ENCODE data around the gene BICRA.

The BICRA gene

DNA sequence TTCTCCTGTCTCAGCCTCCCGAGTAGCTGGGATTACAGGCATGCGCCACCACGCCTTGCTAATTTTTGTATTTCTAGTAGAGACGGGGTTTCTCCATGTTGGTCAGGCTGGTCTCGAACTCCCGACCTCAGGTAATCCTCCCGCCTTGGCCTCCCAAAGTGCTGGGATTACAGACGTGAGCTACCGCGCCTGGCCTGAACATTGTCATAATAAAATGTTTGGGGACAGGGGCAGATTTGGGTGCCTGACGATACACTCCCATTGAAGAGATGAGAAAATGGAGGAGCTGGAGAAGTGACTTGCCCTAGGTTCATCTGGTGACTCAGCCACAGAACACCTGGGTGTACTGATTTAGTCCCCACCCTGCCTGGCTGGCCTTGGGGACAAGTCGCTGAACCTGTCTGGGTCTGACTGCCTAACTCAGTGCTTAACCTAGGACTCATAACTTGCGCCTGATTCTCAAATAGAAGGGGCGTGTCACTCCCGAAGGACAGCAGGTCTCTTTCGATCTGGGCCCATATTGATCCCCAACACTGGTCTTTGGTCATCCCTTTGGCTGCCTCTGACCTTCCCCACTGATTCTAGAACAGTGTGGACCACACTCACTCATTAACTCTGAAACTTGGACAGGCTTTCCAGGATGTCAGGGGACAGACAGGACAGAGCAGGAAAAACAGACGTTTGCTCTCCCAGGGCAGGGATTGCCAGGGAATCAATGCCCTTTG, 7.6 kb upstream of the BICRA start:
- DNase-seq: no peak

DNA sequence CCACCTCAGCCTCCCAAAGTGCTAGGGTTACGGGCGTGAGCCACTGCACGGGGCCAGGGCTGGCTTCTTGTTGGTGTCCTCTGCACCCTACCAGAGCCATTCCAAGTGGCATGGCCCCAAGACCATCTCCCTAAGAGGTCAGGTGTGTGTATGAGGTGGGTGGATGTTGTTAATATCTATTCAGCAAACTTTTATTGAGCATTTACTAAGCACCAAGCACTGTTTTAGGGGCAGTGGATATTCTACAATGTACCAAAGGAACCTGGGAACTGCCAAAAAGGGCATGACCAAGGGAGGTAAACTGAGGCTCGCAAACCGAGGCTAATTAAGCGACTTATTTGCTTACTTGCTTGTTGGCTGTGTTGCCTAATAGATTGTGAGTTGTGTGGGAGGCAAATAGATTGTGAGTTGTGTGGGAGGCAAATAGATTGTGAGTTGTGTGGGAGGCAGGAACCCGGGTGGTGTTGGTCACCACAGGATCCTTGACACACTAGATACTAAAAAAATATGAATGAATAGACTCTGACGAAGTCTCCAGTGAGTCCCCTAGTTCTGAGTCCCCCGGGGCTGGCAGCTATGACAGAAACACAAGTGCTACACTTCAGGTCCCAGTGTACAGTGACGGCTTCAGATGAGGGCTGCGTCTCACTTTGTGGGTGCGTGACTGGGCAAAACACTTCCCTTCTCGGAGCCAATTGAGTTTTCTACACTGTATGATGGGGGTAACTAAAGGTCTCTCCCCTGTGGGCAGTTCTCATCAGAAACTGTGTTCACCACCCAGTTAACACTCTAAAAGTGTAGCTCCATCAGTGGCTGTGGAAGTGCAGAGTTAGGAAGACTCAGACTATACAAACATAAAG, 5.0 kb upstream of the BICRA start:
- DNase-seq: no peak

DNA sequence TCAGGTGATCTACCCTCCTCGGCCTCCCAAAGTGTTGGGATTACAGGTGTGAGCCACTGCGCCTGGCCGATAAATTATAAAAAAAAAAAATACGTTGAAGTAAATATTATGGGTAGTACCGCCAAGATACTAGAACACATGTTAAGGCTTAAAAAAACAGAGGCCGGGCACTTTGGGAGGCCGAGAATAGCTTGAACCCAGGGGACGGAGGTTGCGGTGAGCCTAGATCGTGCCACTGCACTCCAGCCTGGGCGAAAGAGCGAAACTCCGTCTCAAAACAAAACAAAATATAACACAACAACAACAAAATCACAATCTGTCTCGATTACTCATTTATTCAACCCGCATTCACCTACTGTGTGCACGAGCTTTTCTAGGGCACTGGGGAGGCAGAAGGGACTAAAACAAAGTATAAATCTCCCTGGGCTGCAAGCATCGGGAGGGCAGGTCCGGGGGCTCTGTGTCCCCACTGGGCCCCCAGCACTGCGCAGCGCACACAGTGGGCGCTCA, 1.3 kb upstream of the BICRA start:
- DNase-seq: no peak

DNA sequence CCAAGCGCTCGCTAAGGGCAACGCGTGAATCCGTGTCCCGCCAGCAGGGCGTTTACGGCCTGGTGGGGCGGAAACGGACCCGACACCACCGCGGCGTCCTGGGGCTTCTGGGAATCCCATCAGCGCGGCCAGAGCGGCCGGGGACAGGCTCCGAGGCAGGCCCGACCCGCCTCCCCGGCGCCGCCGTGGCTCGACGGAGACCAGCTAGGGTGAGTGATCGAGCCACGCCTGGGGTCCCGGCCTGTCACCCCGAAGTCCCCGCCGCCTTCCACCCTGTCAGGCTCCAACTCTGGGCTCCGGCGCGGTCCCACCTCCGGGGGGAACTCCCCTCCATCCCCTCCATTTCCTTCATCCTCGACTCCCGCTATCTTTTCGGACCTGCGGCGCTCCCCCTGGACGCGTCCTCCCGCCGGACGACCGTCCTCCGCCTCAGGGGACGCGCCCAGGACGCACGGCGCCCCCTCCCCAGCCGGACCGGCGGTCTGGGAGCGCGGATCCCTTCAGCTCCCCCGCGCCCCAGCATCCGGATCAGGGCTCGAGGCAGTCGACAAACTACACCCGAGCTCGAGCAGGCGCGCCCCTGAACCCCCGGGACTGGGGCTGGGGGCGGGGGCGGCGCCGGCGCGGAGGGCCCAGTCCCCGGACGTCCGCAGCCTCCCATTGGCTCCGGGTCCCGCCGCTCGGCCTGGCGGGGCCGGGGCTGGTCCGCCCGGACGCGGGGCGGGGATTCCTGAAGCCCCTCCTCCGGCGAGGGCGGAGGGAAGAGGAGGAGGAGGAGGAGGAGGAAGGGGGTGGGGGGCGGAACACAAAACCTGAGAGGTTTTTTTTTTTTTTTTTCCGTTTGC, 638 bp upstream of the BICRA start:
- DNase-seq: peak; percentile 87

DNA sequence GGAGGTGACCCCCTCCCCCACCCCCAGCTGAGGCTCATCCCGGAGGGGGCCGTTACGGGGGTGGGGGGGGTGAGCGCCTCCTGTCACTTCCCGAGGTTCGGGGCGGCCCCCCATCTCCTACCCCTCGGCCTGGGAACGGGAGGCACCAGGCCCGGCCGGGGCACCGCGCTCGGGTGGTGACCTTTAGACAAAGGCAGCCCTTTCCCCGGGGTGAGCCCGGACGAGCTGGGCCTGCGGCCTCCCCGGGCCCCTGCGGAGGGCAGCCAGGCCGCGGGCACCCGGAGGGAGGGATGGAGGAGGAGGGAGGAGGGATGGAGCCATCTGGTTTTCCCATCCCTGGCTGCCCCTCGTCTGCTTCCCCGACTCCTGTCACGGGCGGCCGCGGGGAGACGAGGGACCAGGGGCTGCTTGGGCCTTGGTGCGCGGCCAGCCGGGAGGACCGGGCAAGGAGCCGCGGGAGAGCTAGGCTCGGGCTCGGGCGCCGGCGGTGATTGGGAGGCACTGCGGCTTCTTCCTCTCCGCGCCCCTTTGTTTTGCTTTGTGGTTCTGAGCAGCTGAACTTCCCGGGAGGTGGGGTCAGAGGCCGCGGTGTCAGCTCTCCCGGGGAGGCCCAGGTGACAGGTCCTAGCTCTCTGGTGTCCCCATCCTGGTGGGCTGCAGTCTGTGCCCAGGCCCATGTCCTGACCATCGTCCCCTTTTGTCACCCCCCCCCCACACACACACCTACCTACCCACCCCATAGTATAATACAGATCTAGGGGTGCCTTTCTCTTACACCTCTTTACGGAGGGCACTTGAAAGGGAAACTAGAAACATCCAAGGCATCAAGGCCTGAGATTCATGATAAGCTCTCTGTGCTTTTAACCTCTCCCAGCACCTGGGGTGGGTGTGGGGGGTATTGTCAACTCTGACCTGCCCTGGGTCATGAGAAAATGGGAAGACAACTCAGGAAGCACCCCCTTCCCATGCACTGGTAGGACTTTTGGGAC, 1.3 kb downstream of the BICRA start:
- DNase-seq: peak; percentile 53

DNA sequence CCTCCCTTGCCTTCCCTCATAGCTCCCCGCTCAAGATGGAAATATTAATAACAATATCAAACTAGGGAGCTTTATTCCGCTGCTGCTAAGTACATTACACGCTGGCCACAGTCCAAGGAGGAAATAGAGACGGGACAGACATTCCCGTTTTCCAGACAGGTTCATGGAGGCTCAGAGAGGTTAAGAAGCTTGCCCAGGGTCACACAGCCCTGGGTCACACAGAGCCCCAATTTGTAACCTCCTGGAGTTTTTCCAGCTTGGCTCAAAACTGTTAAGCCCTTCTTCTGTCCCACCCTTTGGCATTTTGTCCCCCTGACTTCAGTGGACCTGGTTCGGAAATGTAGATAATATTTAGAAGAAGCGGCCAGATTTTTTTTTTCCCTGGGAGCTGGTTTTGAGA, 2.0 kb downstream of the BICRA start:
- no peak for DNase-seq

DNA sequence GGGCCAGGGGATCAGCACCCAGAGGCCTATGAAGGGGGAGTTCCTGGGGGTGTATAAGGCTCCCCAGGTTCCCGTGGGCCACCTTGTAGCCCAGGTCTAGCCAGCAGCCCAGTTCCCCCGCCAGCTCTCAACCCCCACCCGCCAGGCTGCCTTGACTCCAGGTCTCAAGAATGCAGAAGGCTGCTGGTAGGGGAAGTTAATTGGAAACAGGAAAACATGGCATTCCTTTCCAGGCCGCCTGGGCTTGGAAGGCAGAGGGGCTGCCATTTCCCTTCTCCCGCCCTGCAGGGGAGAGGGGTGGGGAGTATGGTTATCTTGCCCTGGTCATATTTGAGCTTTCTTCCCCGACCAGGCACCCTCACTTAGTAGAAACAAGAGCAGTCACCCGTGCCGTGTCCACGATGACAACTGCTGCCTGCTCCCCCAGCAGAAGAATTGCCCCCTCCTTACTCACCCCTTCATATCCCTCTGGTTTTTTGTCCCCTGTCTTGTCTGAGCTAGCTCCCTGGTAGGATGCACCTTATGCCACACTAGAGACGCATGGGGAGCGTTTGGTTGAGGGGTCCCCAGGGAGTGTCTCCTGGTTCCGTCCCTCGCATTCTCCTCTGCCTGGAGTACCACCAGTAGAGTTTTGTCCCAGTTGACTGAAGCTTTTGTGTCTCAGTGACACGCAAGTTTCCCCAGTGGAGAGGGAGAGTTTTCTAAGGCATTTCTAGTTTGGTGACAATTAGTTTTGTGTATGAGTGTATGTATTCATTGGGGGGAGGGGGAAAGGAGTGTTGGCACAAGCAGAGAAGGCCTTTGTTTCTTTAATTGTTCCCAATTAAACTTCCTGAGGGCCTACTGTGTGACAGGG, 4.5 kb downstream of the BICRA start:
- DNase-seq: no peak

DNA sequence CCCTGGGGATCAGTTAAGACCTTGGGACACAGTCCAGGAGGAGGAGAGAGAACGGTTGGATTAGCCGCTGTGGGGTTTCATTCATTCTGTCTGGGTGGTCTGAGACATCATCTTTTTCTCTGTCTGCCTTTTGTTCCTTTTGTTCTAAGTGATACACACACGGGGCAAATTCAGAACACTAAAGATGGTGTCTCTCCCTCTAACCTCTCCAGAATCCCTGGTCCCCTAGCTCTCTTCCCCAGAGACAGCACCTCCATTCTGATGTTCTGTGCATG, 5.0 kb downstream of the BICRA start:
- DNase-seq: no peak

DNA sequence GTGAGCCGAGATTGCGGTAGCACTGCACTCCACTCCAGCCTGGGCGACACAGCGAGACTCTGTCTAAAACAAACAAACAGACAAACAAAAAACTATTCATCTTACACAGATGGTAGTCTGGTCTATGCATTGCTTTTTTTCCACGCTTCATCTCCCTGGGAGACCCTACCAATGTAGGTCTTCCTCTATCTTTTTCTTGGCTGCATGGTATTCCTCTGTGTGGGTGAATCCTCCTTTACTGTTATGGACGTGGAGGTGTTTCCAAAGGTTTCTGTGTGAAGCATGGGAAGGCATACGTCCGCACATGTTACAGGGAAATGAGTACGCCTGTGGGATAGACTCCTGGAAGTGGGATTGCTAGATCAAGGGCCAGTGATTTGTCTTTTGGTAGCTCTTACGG, 5.6 kb downstream of the BICRA start:
- DNase-seq: no peak

DNA sequence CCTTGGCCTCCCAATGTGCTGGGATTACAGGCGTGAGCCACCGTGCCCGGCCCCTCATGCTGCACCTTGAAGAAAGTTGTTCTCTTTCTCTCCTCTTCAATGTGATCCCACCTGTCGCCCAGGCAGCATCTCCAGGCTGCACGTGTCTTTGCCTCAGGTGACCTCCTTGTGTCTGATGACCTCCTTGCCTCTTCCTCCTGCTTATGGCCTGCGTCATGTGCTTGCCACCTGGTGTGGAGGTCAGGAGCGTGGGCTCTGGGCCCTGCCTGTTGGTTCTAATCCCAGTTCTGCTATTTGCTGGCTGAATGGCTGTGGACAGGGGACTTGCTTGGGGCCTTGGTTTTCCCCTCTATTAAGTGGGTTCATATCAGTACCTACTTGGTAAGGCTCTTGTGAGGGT, 6.3 kb downstream of the BICRA start:
- DNase-seq: no peak

DNA sequence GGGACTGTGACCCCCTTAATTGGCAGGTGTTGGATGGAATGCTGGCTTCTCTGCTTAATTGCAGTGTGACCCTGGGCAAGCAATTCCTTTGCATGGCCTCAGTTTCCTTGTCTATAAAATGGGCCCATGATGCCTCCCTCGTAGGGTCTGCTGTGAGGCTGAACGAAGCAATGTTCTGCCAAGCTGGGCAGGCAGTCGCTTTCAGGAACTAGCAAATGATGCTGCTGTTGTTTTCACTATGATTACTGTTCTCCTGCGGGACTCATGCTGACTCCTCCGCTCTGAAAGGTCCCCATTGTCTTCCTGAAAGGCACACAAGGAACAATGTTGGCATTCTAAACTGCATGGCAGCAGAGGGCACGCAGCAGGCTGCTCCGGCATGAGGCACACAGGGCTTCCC, 6.8 kb downstream of the BICRA start:
- no peak for DNase-seq

DNA sequence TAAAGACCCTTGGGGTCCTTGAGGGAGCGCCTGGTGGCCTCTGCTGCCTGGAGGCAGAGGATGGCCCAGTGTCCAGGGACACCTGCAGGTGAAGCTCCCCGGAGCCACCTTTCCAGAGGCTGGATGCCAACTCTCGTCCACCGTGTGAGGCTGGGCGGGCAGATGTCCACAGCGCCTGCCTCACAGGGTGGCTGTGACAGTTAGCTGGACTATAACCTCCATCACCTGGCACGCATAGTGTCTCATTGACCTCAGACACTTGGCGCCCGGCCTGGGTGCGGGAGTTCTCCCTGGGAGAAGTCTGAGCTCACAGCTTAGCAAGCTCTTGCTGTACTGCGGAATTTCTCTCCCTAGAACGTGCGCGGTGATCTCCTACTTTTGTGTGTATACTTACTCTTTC, 9.8 kb downstream of the BICRA start:
- DNase-seq: no peak

DNA sequence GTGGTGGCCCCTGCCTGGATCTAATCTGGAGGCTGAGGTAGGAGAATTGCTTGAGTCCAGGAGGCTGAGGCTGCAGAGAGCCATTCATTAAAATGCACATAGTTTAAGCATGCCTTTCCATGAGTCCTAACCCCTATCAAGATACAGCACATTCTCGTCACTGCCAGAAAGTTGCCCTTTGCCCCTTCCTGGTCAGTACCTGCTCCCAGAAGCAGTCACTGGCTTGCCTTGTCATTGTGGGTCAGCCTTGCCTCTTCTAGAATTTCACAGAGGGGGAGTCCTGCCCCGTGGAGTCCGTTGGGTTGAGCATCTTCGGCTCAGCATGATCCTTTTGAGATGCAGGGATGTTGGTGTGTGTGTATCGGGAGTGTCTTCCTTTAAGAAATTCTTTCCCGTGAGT, 10.8 kb downstream of the BICRA start:
- DNase-seq: no peak

DNA sequence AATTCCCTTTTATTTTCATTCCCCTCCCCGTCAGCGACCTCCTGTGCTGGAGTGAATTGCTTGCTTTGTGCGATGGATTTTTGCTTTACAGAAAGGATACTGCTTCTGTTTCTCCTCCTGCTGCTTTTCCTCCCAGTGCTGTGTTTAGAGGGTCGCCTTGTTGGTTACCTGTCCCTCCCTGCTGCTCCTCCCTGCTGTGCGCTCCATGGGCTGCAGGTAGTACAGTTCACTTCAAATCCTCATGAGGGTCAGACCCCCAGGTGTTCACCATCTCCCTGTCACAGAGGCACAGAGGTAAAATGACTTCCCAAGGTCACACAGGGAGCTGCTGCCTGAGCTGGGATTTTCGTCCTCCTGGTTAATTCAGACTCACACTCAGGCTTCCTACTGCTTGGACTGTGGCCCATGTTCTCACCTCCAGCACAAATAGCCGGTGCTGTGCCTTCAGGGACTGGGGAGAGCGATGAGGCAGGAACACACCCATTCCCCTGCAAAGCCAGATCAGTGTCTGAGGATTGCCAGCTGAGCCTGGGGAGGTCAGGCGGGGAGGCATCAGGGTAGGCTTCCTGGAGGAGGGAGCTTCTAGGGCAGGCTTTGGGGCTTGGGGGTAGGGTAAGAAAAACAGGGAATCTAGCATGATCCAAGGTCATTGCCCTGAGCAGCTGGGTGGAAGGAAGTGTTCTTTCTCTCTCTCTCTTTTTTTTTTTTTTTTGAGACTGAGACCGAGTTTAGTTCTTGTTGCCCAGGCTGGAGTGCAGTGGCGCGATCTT, 14.4 kb downstream of the BICRA start:
- DNase-seq: no peak

DNA sequence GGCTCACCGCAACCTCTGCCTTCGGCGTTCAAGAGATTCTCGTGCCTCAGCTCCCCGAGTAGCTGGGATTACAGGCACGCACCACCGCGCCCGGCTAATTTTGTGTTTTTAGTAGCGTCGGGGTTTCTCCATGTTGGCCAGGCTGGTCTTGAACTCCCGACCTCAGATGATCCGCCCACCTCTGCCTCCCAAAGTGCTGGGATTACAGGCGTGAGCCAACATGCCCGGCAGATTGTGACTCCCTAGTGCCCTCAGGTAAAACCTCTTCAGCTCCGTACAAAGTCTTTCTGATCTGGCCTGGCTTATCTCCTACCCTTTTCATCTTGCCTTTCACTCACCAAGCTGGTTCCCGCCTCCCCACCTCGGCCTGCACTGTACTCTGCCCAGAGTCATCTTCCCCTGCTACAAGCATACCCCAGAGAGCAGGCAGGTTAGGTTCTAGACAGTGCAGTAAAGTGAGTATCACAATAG, 15.0 kb downstream of the BICRA start:
- DNase-seq: no peak

DNA sequence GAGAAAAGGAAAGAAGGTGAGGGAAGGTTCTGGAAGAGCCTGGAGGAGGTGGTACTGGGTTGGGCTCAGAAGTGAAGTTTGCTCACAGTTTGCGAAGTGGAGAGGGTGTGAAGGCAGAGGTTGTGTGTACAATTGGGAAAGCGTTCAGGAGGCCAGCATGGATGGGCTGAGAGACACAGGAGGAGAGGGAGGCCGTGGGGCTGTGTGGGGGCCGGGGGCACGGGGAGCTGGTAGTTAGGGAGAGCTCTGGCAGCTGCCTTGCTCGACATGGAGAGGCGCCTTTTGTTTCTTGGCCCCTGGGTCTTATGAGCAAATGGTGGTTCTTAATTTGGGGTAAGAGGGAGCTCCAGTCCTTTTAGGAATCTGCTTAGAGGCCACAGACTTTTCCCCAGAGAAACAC, 16.7 kb downstream of the BICRA start:
- DNase-seq: no peak

DNA sequence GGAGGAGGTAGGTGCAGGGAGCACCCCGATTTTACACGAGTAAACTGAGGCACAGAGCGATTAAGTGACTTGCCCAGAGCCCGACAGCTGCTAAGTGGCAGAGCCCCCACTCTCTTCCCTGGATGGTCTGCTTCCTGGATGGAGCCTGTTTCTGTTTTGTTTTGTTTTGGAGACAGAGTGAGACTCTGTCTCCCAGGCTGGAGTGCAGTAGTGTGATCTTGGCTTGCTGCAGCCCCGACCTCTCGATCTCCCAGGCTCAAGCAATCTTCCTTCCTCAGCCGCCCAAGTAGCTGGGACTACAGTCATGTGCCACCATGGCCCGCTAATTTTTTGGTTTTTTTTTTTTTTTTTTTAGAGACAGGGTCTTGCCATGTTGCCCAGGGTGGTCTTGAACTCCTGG, 17.3 kb downstream of the BICRA start:
- no peak for DNase-seq

DNA sequence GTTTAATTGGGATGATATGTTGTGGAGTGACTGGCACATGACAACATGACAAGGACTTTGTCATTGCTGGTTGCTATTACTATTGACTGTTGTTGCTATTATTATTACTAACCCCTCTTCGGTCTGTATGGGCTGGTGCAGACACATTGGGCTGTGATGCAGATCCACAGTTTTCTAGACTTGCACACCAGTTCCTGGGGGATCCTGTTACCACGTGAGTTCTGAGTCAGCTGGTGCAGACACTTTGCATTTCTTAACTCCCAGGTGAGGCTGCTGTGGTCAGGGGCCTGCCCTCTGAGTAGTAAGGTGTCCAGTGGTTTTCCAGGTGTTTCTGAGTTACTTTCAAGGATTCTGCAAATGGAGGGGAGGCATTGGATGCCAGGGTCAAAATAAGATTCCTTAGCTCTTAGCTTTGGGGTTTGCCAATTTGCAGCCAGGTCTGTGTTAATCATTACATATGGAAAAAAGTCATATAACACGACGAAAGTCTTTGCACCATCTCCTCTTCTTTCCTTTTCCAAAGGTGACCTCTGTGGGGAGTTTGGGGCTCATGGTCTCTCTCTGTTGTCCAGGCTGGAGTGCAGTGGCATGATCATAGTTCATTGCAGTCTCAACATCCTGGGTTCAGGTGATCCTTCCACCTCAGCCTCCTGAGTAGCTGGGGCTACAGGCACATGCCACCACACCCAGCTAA, 19.3 kb downstream of the BICRA start:
- DNase-seq: no peak

DNA sequence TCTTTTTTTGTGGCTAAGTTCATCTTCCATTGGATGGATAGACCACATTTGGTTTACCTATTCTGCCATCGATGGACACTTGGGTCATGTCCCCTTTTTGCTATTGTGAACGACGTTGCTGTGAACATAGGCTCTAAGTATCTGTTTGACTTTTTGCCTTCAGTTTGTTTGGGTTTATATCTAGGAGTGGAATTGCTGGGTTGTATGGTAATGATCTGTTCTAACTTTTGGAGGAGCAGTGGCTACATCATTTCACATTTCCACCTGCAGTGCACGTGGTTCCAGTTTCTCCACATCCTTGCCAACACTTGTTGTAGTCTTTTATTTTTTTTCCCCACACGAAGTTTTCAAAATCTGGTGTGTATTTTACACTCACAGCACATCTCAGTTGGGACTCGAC, 21.7 kb downstream of the BICRA start:
- no peak for DNase-seq
